Measurements from ENCODE around the gene MINDY4. TPM values are rescaled to one million over a fixed set of nuclear protein-coding genes. Genes with fewer than 3 reads are reported as not detected.
A peak's percentile ranks its signal among the peaks of the same experiment; 100 is the strongest.

MINDY4 gene
- total and polyA plus RNA-seq, 2 of the 4 experiments (the other 2 are of a cell fraction) = 1.8 to 3.6 TPM

- H3K4me3 ChIP-seq (ENCODE audit: insufficient read depth, low read depth, low read length) = no peak overlapping the region
- H3K14ac ChIP-seq (replicated peaks; ENCODE audit: low read depth, low read length) = no peak overlapping the region
- intact Hi-C loops (cut with micrococcal nuclease) (no loop called here), in situ Hi-C loops (cut with MboI; ENCODE audit: low sequenced_read_pairs) (no loop called here), dilution Hi-C loops (cut with HindIII; ENCODE audit: low sequenced_read_pairs, unreplicated experiment) (no loop called here)
- 100% methylated on average over 1 of the region's 6 CpGs; no CpG with 5 or more reads in 1 of the 2 experiments for WGBS, 2 experiments (ENCODE audit: extremely low coverage in 2 of 2, insufficient read length in 1 of 2)
- no peak overlapping the region for H3K27ac ChIP-seq (ENCODE audit: insufficient read depth, low read length)
- no peak overlapping the region for H3K23ac ChIP-seq (ENCODE audit: low read depth, low read length)
- TF ChIP-seq NFE2L2 (IDR thresholded peaks at IDR 0.05; ENCODE audit: low read depth, low read length) (no peak), CHD1 (IDR thresholded peaks at IDR 0.05; ENCODE audit: low read depth, low read length) (no peak), MXI1 (IDR thresholded peaks at IDR 0.05; ENCODE audit: borderline replicate concordance, low read depth, low read length) (no peak), USF2 (IDR thresholded peaks at IDR 0.05; ENCODE audit: low read depth, low read length) (no peak), RFX5 (IDR thresholded peaks at IDR 0.05; ENCODE audit: low read depth, low read length) (no peak), RAD21 (IDR thresholded peaks at IDR 0.05; ENCODE audit: low read length) (no peak), MAFK (IDR thresholded peaks at IDR 0.05; ENCODE audit: low read depth, low read length) (no peak), CTCF (conservative IDR thresholded peaks at IDR 0.05; ENCODE audit: low read depth, low read length) (no peak), POLR2A (IDR thresholded peaks at IDR 0.05; ENCODE audit: low read depth, low read length) (no peak), SMC3 (IDR thresholded peaks at IDR 0.05; ENCODE audit: low read depth, low read length) (no peak), FOS (IDR thresholded peaks at IDR 0.05; ENCODE audit: low read depth, low read length) (no peak), MAZ (IDR thresholded peaks at IDR 0.05; ENCODE audit: borderline replicate concordance, low read depth, low read length) (no peak), BHLHE40 (IDR thresholded peaks at IDR 0.05; ENCODE audit: low read depth, low read length) (no peak), RCOR1 (IDR thresholded peaks at IDR 0.05; ENCODE audit: insufficient replicate concordance, low read length) (no peak)
- POLR2A ChIA-PET (ENCODE audit: unreplicated experiment) = no interaction called here
- H4K20me1 ChIP-seq (ENCODE audit: insufficient read depth, low read length) = no peaks in the 10 kb centered on the region
- no peak overlapping the region for H2AFZ ChIP-seq (replicated peaks; ENCODE audit: low read length, poor library complexity)
- H3K9me3 ChIP-seq (ENCODE audit: control insufficient read depth, insufficient read depth, low read length) = no peaks in the 10 kb centered on the region
- no peak overlapping the region; the same call in 1 of the 2 replicates for H3K4ac ChIP-seq (ENCODE audit: low read depth, low read length)
- DNase-seq (no peak), ATAC-seq (ENCODE audit: low read depth) (no peak)
- CTCF ChIA-PET = interaction anchor here (1.1 kb wide), 1 partner anchor 23 kb away, joined by 3 read pairs; no protein-coding TSS in a partner anchor
- H2BK5ac ChIP-seq (ENCODE audit: low read depth, low read length, poor library complexity, severe bottlenecking) = no peak overlapping the region
- no TSS peak for BruUV-seq (replicated peaks)
- no peak overlapping the region for H3K18ac ChIP-seq (ENCODE audit: low read depth, low read length)
- no peaks in the 10 kb centered on the region for H3K36me3 ChIP-seq (ENCODE audit: control insufficient read depth, insufficient read depth, low read length)
- peak overlapping the region; percentile 46 for H2AK9ac ChIP-seq (replicated peaks; ENCODE audit: low read depth, low read length, poor library complexity)
- no peak overlapping the region for H4K5ac ChIP-seq (ENCODE audit: low read depth, low read length)
- H3K56ac ChIP-seq (ENCODE audit: extremely low read depth, insufficient read depth, low read length) = no peak overlapping the region
- no peak overlapping the region for H2AK5ac ChIP-seq (ENCODE audit: low read depth, low read length)
- H4K91ac ChIP-seq (ENCODE audit: insufficient read depth, low read depth, low read length) = peak overlapping the region; percentile 34; the same call in 1 of the 2 replicates
- no peak overlapping the region for H4K8ac ChIP-seq (ENCODE audit: low read depth in 2 of 2, low read length in 2 of 2)
- H3K9ac ChIP-seq (ENCODE audit: low read depth, low read length) = no peak overlapping the region
- H3K4me1 ChIP-seq (ENCODE audit: control insufficient read depth, insufficient read depth, low read length) = peaks cover 2% of the 10 kb centered on the region; the same call in 1 of the 2 replicates
- no peak overlapping the region for H2BK15ac ChIP-seq (ENCODE audit: low read depth, low read length)
- peaks cover 1% of the 10 kb centered on the region; the same call in 1 of the 2 replicates for H3K27me3 ChIP-seq (ENCODE audit: control insufficient read depth, insufficient read depth, low read length)
- H3K4me2 ChIP-seq (ENCODE audit: low read depth, low read length) = no peak overlapping the region
- no peaks in the 10 kb centered on the region for H3K79me1 ChIP-seq (ENCODE audit: low read depth in 1 of 2, low read length in 2 of 2)
- peaks cover 5% of the 10 kb centered on the region; the same call in 1 of the 2 replicates for H3K9me1 ChIP-seq (ENCODE audit: insufficient read depth, low read length)
- H2BK120ac ChIP-seq (ENCODE audit: low read depth, low read length) = no peak overlapping the region
- no peak overlapping the region for H2BK20ac ChIP-seq (ENCODE audit: low read depth, low read length)
Observed at GRCh38 chr7:30915751-30916150, 144.5 kb downstream of the MINDY4 start.

All from IMR-90 (cell line).